ENCODE results near the gene ERCC6L2.
A peak's percentile ranks its signal among the peaks of the same experiment; 100 is the strongest.

ERCC6L2 gene

GRCh38 chr9:95937131-95937530, 61.6 kb downstream of the ERCC6L2 start:
- no peak for TF ChIP-seq CTCF (IDR thresholded peaks at IDR 0.05; ENCODE audit: insufficient read depth, missing control alignments)
- FAIRE-seq (peak; percentile 6), DNase-seq (ENCODE audit: insufficient read length, low spot score) (no peak)

DNA sequence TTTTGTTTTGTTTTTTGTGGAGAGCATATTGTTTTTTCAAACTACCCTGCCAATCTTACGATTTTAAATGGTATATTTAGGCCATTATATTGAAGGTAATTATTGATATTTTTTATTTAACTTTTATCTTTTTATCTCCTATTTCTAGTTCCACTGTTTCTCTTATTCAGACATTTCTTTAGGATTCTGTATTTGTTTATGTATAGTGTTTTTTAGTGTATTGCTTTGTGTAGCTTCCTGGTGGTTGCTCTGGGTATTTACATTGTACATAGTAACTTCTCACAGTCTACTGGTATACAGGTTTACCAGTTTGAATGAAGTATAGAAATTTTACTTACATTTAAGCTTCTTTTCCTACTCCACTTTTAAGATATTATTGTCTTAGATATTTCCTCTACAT, 63.2 kb downstream of the ERCC6L2 start:
- FAIRE-seq: no peak
- no peak for TF ChIP-seq CTCF (IDR thresholded peaks at IDR 0.05; ENCODE audit: insufficient read depth, missing control alignments)
- no peak for DNase-seq (ENCODE audit: insufficient read length, low spot score)

GRCh38 chr9:95939472-95939871, 64.0 kb downstream of the ERCC6L2 start:
- FAIRE-seq (no peak), DNase-seq (ENCODE audit: insufficient read length, low spot score) (no peak)
- no peak for TF ChIP-seq CTCF (IDR thresholded peaks at IDR 0.05; ENCODE audit: insufficient read depth, missing control alignments)

- FAIRE-seq: no peak
- no peak for TF ChIP-seq CTCF (IDR thresholded peaks at IDR 0.05; ENCODE audit: insufficient read depth, missing control alignments)
- no peak for DNase-seq (ENCODE audit: insufficient read length, low spot score)
Observed at GRCh38 chr9:95940265-95940664, 64.8 kb downstream of the ERCC6L2 start.

GRCh38 chr9:95942016-95942415, 66.5 kb downstream of the ERCC6L2 start:
- TF ChIP-seq CTCF (IDR thresholded peaks at IDR 0.05; ENCODE audit: insufficient read depth, missing control alignments): no peak
- FAIRE-seq: no peak
- DNase-seq (ENCODE audit: insufficient read length, low spot score): no peak

DNA sequence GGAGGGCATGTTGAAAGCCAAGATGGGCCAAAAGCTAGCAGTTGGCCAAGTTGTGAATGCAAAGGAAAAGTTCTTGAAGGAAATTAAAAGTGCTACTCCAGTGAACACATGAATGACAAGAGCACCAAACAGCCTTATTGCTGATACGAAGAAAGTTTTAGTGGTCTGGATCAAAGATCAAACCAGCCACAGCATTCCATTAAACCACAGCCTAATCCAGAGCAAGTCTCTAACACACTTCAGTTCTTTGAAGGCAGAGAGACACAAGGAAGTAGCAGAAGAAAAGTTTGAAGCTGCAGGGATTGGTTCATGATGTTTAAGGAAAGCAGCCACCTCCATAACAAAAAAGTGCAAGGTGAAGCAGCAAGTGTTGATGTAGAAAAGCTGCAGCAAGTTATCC, 71.6 kb downstream of the ERCC6L2 start:
- no peak for DNase-seq (ENCODE audit: insufficient read length, low spot score)
- FAIRE-seq: no peak
- no peak for TF ChIP-seq CTCF (IDR thresholded peaks at IDR 0.05; ENCODE audit: insufficient read depth, missing control alignments)

DNA sequence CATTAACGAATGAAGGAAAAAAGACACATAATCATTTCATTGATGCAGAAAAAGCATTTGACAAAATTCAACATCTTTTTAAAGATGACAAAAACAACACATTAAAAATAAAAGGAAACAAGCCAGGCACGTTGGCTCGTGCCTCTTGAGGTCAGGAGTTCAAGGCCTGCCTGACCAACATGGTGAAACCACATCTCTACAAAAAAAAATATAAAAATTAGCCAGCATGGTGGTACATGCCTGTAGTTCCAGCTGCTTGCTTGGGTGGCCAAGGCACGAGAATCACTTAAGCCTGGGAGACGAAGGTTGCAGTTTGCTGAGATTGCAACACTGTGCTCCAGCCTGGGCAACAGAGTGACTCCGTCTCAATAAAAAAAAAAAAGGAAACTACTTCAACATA, 77.0 kb downstream of the ERCC6L2 start:
- TF ChIP-seq CTCF (IDR thresholded peaks at IDR 0.05; ENCODE audit: insufficient read depth, missing control alignments): no peak
- DNase-seq (ENCODE audit: insufficient read length, low spot score): no peak
- FAIRE-seq: no peak
